CD4-positive, alpha-beta T cell treated with Interleukin-12 subunit alpha and Interleukin-12 subunit beta, for 1 hour (primary cell): ENCODE measurements around the gene ADGRB3.
"Not testable (repeated sequence)": the region's sequence is repeated elsewhere in the genome, so short reads cannot be mapped to it uniquely, and the experiment has no call there.

Experiments
- DNase-seq: peaks from one replicate; pipeline ENCODE4 v3.0.0-alpha.2; 2020

The ADGRB3 gene

DNA sequence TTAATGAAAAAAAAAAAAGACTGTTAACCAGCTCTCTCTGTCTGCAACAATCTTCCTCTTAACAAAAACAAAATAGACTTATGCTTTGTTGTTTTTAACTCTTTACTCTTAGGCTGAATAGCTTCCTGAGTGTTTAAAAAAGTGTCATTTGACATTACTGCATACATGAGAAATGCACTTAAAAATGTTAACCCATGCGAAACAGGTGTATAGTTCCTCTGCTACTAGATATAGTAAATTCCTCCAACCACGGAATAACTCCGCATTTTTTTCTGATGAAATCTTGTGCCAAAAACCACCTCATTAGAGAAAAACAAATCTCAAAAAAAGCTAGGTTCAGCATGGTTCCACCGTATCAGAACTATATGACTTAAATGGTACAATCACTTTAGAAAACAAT is 426.0 kb downstream of the ADGRB3 start:
- DNase-seq: no peak

DNA sequence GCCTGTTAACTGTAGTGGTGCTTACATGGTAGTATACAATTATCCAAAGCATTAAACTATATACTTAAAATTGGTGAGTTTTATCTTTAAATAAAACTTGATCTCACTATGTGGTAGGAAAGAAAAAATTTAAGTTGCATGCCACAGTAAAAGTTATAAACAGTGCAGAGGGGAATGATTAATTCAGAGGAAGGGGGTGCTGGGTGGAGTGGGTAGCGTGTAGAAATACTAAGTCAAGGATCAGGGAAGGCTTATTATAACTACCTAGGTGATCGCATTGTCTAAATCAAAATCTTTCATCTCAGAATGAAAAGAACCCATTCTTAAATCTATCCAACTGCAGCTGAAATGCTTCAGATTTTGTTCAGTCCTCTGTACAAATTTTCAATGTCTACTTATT is 428.3 kb downstream of the ADGRB3 start:
- DNase-seq: no peak

DNA sequence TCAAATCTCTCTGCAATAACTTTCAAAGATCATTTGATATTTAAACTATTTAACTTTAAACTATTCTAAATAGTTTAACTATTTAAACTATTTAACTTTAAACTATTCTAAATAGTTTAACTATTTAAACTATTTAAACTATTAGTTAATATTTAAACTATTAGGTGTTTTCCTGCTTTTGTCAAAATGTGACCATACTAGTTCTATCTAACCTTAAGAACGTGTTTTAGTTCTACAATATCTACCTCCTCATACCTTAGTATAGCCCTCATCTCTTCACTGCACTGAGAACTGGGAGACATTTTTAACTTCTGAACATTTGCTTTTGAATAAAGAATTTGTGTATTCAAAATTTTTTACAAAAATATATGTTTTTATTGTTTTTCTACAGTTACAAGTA is 429.1 kb downstream of the ADGRB3 start:
- DNase-seq: no peak

DNA sequence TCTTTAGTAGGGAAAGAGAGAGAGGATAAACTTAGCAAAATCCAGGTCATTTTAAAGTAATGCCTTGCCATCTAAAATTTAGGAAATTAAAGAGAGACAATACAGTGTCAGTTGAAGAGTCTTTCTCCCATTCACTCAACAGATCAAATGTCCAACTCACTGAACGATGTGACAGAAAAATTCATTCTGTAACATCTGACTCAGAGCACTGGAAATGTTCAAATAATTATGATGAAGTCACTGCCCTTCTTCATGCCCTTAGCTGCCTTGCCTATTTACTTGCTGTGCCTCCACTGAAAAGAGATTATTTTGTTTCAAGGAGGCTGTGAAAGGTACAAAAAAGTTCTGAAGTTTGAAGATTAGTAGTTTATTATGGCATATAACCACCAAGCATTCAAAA is 434.8 kb downstream of the ADGRB3 start:
- no peak for DNase-seq

DNA sequence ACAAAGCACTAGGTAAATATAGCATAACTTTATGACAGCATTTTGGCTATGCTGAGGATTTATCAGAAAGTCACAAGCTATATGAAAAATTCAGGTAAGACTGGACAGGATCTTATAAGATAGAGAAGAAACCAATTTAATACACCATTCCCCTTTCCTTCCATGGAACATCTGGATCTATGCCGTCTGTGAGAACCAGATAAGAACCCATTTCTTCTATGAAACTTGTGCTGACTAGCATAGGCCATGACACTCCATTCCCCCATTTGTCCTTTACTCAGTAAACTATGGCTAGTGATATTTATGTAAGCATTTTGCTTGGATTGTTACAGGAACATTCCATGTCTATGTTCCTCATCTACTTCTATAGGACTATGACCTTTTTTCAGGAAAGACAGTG is 437.7 kb downstream of the ADGRB3 start:
- no peak for DNase-seq

DNA sequence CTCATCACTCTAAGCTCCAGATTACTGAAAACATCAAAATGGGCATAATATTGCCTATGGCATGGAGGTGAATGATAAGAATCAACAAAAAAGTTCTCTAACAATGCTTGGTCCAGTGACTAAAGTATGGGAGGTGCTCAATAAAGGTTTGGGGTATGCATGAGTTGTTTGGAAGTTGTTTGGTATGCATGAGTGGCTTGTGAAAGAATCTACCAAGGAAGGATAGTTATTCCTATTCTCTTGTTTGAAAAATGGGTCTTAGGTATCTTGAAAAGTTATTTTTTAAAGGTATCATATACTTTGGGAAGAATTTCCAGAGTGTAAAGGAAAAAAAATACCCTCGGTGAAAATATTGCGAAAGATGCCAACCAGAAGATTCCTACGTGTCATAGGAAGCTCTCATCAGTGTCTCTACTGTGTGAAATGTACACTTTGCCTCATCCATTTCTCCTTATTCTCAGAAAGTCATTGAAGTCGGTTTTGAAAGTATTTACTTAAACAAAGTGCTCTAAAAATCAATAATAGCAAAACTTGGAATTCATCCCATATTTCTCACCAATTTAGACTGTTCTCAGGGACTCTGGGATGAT is 449.8 kb downstream of the ADGRB3 start:
- DNase-seq: no peak

DNA sequence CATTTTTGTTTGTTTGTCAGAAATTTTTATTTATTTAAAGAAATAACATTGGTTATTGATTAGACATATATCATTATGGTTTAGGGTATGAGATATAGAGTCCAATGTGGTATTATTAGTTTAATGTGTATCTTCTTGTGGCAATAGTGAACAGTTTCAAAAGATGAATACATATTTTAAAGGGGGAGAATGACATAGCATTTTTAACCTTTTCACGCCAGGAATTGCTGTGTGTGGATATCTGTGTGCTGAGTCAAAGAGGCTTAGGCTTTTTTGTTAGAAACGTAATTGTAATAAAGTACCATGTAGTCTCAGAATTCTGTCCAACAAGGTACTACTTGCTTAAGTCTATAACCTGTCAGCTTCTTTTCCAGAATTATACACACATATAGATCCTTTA is 451.6 kb downstream of the ADGRB3 start:
- DNase-seq: no peak

DNA sequence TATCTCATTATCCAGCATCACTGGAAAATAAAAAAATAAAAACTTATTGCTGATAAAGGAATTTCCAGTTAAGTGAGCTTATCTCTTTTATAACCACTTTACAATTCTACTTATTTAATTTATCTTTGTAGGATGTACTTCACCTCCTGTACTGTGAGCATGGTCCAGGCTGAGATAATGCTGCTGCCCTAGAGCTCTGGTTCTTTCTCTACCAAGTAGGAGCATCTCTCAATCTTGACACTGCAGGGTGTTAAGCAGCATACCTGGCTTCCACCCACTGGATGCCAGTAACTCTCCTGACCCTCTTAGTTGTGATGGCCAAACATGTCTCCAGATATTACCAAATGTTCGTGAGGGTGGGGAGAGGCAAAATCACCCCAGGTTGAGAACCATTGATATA is 454.5 kb downstream of the ADGRB3 start:
- no peak for DNase-seq

DNA sequence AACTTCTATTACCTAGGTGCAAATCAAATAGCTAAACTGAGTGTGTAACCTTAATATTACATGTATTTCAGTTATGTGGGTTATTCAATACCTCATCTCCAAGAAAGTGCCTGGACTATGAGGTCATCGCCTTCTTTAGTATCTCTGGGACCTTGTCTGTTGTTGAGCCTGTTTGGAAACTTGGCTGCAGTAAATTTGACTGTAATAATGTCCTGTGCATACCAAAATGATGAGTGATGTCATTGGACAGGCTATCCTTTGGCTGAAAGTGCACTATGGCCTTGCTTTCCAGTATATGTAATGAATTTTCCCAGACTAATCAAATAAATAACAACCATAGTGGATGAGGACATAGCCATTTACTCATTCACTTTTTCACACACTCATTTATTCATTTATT is 455.1 kb downstream of the ADGRB3 start:
- DNase-seq: no peak

DNA sequence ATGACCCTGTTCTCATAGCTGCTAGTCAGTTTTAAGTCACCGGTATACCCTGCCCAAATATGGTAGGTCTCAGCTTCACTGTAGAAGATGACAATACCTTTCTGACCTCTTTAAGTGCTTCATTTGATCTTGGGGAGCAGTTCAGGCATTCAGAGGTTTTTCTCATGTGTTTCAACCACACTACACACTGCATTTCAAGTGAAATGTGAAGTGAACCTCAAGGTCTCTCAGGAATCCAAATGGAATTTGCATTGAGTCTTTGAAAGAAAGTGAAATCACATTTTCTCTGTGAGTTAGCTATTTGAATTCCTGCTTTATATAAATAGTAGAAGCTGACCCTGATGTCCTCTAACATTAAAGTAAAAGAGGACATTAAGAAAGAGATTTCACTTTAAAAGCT is 461.6 kb downstream of the ADGRB3 start:
- no peak for DNase-seq

DNA sequence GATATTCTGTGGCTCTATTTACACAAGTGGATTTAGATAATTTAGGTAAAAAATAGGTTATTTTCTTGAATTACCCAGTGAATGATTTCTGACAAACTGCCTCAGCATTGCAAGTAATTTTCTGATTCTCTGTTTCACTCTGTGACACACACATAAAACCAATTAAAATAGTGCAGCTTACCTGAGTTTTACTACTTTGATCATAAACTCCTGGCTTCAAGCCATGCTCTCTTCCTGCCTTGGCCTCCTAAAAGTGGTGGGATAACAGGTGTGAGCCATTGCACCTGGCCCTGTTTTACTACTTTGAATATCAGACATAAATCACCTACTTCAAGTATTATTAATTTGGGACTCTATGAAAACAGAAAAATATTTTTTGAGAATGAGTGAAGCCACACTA is 462.9 kb downstream of the ADGRB3 start:
- no peak for DNase-seq

DNA sequence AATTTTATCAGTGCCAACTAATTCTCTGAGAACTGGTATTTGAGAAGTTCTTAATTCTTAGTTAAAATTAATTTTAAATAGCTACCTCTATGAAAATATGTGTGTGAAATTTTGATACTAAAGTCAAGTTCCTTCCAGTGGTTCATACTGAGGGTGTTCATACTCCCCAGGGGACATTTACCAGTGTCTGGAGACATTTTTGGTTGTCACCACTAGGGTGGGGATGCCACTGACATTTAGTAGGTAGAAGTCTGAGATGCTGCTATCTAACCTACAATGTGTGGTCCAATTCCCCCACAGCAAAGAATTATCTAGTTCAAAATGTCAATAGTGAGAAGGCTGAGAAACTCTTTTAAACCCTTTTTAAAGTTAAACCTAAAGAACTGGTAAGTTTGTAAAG is 463.8 kb downstream of the ADGRB3 start:
- no peak for DNase-seq

DNA sequence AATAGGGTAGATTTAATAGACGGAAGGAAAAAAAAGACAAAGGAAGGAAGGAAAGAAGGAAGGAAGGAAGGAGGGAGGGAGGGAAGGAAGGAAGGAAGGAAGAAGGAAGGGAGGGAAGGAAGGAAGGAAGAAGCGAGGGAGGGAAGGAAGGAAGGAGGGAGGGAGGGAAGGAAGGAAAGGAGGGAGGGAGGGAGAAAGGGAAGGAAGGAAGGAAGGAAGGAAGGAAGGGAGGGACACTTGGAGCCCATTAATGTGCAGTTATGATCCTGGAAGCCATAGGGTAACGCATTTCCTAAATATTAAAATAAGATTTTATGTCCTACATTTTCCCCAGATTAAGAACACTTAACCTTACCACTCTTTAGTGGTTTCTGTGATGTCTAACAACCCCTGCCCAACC is 465.7 kb downstream of the ADGRB3 start:
- no peak for DNase-seq

DNA sequence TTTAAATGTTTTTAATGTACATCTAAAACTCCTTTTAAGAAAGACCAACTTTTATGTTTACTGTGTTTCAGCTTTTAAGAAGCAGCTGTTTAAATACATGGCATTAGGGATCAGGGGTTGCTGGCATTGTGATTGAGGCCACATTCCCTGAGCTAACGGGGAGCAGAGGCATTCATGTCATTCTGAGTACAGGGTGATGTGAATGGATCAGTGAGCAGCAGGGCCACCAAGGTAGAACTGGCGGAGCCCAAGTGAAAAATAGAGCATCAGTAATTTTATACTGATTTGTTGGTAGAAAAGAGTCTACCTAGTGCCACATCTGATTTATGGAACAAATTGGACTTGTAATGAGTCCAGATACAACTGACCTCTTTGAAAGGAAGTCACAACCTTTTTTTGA is 467.3 kb downstream of the ADGRB3 start:
- no peak for DNase-seq

DNA sequence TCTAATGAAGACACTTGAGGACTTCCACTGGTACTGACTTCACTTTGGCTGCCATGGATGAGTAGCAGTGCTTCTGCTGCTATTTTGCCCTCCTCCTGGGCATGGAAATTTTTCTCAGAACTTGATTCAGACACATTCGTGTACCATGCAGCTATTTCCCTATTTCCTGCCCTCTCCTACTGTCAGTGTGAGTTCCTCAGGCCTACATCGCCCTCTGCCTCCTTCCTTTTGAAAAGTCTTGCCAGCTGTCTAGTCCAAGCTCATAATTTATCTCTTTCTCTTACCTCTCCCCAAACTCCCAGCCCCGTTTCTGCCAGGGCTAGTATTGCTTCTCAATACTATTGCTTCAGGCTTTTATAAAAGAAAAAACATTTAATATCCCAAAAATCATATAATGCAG is 470.2 kb downstream of the ADGRB3 start:
- DNase-seq: no peak

DNA sequence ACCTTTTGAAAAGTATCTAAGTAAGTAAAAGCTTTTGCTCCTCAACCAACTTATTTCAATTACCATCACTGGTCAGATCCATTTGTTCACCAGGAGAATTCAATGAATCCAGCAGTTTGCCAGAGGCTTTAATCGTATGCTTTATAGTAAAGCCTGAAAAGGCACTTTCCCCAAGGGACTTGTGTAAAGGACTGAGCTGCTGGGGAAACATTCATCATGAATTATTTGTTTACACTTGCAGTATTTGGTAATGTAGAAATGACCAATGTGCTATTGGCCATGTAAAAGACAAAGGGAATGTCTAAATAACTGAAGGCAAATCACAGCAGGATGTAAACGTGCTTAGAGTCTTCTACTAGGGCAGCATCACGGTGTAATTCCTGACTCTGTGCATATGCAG is 471.4 kb downstream of the ADGRB3 start:
- no peak for DNase-seq

DNA sequence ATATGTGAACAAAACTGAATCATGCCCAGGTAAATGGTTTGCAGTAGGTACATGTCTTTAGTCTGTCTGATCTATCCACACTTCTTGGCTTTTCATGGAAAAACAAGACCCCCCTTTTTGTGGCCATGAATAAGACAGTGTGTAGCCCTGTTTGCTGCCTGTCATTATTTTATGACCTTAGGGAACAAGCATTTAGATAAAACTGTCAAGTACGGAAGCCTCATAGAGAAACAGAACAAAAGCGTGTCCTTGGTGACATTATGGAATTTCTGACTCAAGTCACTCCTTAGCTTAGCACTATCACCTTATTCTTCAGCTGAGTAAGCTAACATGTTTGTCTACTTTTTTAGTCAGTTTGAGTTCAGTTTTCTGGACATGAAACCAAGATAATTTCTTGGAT is 476.2 kb downstream of the ADGRB3 start:
- DNase-seq: no peak

DNA sequence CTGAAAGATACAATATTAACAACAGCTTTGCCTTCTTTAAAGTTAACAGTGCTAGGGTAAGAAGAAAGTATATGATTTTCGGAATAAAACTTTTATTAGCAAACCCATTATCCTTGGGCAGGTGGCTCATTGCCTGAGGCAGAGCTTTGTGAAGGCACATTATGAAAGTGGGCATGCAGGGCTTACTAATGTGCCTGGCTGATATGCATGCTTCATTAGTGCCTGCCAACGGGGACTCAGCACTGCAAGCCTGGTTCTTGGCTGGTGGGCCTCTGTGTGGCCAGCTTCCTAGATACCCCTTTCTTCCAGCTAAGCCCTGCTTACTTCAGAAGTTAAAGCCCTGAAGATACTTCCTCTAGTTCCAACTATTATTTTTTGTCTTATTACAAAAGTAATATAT is 481.6 kb downstream of the ADGRB3 start:
- DNase-seq: no peak

DNA sequence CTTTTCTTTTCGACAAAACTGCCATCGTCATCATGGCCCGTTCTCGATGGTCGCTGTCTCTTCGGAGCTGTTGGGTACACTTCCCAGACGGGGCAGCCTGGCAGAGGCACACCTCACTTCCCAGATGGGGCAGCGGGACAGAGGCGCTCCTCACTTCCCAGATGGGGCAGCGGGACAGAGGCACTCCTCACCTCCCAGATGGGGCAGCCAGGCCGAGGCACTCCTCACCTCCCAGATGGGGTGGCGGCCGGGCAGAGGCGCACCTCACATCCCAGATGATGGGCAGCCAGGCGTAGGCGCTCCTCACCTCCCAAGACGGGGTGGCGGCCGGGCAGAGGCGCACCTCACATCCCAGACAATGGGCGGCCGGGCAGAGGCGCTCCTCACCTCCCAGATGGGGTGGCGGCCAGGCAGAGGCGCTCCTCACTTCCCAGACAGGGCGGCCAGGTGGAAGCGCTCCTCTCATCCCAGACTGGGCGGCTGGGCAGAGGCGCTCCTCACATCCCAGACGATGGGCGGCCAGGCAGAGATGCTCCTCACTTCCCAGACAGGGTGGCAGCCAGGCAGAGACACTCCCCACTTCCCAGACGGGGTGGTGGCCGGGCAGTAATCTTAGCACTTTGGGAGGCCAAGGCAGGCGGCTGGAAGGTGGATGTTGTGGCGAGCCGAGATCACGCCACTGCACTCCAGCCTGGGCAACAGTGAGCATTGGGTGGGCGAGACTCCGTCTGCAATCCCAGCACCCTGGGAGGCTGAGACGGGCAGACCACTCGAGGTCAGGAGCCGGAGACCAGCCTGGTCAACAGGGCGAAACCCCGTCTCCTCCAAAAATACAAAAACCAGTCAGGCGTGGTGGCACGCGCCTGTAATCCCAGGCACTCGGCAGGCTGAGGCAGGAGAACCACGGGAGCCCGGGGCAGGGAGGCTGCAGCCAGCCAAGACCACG is 486.7 kb downstream of the ADGRB3 start:
- not testable (repeated sequence) for DNase-seq

DNA sequence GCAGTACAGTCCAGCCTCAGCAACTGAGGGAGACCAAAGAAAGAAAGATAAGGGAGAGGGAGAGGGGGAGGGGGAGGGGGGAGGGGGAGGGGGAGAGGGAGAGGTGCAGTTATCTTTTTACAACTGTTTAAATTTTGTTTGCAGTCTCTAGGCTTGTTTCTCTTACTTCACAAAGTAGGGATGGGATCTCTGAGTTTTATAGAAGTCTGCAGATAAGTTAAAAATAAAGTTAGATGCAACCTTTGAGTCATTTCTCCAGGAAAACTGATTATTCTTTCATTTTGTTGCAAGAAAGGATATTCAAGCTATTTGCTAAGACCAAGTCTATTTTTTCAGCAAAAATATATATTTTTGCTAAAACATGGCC is 487.3 kb downstream of the ADGRB3 start:
- DNase-seq: no peak

DNA sequence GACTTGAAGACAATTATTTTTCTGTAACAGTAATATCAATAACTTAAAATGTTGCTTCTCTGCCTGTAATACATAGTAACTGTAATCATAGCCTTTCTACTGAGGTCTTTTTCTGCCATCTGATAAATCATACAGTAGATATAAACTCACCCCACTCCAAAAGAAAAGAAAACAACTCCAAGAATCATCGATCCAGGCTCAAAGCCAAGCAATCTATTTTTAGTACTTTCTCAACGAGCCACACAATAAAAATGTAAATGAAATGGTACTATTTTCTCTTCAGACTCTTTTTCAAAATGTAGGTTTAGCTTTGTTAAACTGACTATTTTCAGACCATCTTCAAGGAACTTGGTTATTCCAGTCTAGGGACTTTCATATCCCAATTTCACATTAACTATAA is 493.3 kb downstream of the ADGRB3 start:
- DNase-seq: no peak

DNA sequence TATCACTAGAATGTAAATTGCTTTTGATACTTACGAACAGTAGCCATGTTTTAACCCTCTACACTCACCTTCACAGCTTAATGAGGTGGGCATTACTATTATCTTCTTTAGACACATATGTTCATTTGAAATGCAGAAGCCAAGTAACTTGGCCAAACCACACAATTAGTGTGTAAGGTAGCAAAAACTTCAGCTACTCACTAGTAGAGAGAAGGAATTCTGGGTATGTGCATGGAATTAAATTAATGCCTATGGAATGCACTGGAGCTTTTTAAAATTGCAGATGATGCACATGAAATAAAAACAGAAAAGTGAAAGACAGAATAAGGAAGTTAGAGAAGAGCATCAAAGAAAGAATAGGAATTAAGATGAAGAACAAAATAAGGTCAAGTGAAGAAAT is 494.0 kb downstream of the ADGRB3 start:
- DNase-seq: no peak

DNA sequence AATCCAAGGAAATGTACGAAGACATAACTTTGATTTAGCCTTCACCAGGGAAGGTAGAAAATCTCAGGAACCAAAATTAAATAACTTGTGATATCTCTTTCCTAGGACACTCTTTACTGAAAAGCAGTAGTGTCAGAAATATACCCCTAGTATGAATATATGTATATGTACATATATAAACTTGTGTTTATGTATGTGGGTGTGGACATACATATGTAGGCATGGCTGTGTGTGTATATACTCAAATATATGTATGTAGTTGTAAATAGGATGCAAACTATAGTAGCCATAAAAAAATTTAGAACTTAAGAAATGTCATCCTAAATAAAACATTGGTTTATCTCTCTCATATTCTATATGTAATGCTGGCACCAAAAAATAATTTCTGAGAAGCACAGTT is 500.8 kb downstream of the ADGRB3 start:
- DNase-seq: no peak

DNA sequence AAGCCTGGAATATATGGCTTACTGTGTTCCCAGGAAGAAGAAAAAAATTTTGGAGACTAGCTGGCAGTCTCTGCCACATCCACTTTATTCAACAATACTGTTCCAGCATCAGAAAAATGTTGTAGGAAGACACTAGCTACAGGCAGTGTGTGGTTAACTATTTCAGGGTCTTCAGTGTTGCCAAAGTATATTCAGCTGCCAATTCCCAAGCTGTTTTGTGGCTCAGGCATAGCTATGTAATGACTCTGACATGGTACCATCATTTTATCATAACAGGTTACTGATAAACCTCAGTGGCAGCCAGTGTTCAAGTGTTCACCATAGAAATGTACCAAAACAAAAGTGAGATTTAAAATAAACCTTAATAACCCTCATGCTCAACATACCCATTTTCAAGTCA is 503.1 kb downstream of the ADGRB3 start:
- DNase-seq: no peak
